HFFc6 (cell line): ENCODE measurements around the gene MMP11. TPM values are rescaled to one million over a fixed set of nuclear protein-coding genes. Genes with fewer than 3 reads are reported as not detected.

Experiments
- DNase-seq: peaks from one replicate; pipeline ENCODE4 v3.0.0-alpha.2; 2018
- H3K27ac Mint-ChIP-seq: 2 replicates; pipeline ENCODE4 v1.8.0; 2020; ENCODE audit warnings: mild to moderate bottlenecking, mixed read lengths
- H3K27me3 Mint-ChIP-seq: 2 replicates; pipeline ENCODE4 v1.8.0; 2021; ENCODE audit warnings: mild to moderate bottlenecking, moderate library complexity, mixed read lengths; ENCODE audit not compliant: insufficient read depth
- H3K36me3 Mint-ChIP-seq: 2 replicates; pipeline ENCODE4 v1.8.0; 2021; ENCODE audit warnings: low read depth, mixed read lengths
- H3K4me1 Mint-ChIP-seq: 2 replicates; pipeline ENCODE4 v1.8.0; 2020; ENCODE audit warnings: low read depth, mixed read lengths
- H3K4me3 Mint-ChIP-seq: 2 replicates; pipeline ENCODE4 v1.8.0; 2020; ENCODE audit warnings: mild to moderate bottlenecking, moderate library complexity, mixed read lengths
- H3K9me3 Mint-ChIP-seq: 2 replicates; pipeline ENCODE4 v1.8.0; 2020; ENCODE audit warnings: mild to moderate bottlenecking, mixed read lengths
- CTCF ChIP-seq: fragments of 200-600 bp; sonication (generic); IDR thresholded peaks from 2 replicates; pipeline ENCODE4 v1.5.0; 2021; ENCODE audit warnings: antibody characterized with exemption, mild to moderate bottlenecking
- total RNA-seq, 6 experiments: library from RNA; stranded (reverse); fragmentation: NEBNext Ultra II Directional; extraction: Animal tissue kit (Norgen Biotek cat#: 25700); gene quantifications; 2 replicates in 1 of 6; 3 replicates in 5 of 6; pipeline ENCODE4 v1.2.3, GENCODE V29; 2021

MMP11 gene
- total RNA-seq, 6 experiments from 2014 or later = 1.7 to 3.6 (median 2.7) TPM

- no peak for TF ChIP-seq CTCF
Observed at GRCh38 chr22:23754220-23754919, 18.3 kb upstream of the MMP11 start, which contains the start of gene VPREB3. TSS of gene VPREB3 (minus strand) at chr22:23754425. CDS start at chr22:23754363, 62 bp downstream.

GRCh38 chr22:23754980-23755636, 17.5 kb upstream of the MMP11 start:
- peaks cover 5% of the 10 kb centered on the region for H3K4me1 Mint-ChIP-seq
- H3K27me3 Mint-ChIP-seq = peaks cover 2% of the 10 kb centered on the region
- no peak for TF ChIP-seq CTCF
- H3K9me3 Mint-ChIP-seq = no peaks in the 10 kb centered on the region
- H3K4me3 Mint-ChIP-seq = no peak overlapping the region
- no peak for DNase-seq
- H3K36me3 Mint-ChIP-seq = no peaks in the 10 kb centered on the region
- no peak overlapping the region for H3K27ac Mint-ChIP-seq

More at GRCh38 chr22:23754220-23754919, 18.3 kb upstream of the MMP11 start, which contains the start of gene VPREB3:
- Mint-ChIP-seq H3K27me3 (peaks cover 2% of the 10 kb centered on the region), H3K9me3 (no peaks in the 10 kb centered on the region), H3K36me3 (no peaks in the 10 kb centered on the region), H3K27ac (no peak within 1 kb of the TSS), H3K4me1 (peaks cover 13% of the 10 kb centered on the region), H3K4me3 (no peak within 1 kb of the TSS)
- DNase-seq = no peak

- no peak for DNase-seq
- TF ChIP-seq CTCF = no peak
- H3K9me3 Mint-ChIP-seq = no peaks in the 10 kb centered on the region
- H3K27ac Mint-ChIP-seq = no peak overlapping the region
- H3K4me3 Mint-ChIP-seq = no peak overlapping the region
- no peaks in the 10 kb centered on the region for H3K4me1 Mint-ChIP-seq
- H3K27me3 Mint-ChIP-seq = peaks cover 4% of the 10 kb centered on the region
- H3K36me3 Mint-ChIP-seq = no peaks in the 10 kb centered on the region
Observed at GRCh38 chr22:23755711-23756110, 16.9 kb upstream of the MMP11 start.

GRCh38 chr22:23756891-23757290, 15.8 kb upstream of the MMP11 start:
- H3K36me3 Mint-ChIP-seq = no peaks in the 10 kb centered on the region

GRCh38 chr22:23759566-23759965, 13.1 kb upstream of the MMP11 start:
- Mint-ChIP-seq H3K36me3 (no peaks in the 10 kb centered on the region), H3K27me3 (peaks cover 2% of the 10 kb centered on the region; the same call in 1 of the 2 replicates), H3K4me1 (peaks cover 18% of the 10 kb centered on the region), H3K4me3 (no peak overlapping the region), H3K9me3 (no peaks in the 10 kb centered on the region), H3K27ac (no peak overlapping the region)
- DNase-seq = no peak
- no peak for TF ChIP-seq CTCF

More at GRCh38 chr22:23756891-23757290, 15.8 kb upstream of the MMP11 start:
- no peaks in the 10 kb centered on the region for H3K9me3 Mint-ChIP-seq
- H3K27me3 Mint-ChIP-seq = peaks cover 4% of the 10 kb centered on the region
- no peaks in the 10 kb centered on the region for H3K4me1 Mint-ChIP-seq
- no peak overlapping the region for H3K4me3 Mint-ChIP-seq
- DNase-seq = no peak
- TF ChIP-seq CTCF = no peak
- no peak overlapping the region for H3K27ac Mint-ChIP-seq
